Adipocyte (in vitro differentiated cells): ENCODE results near the gene NFATC1.
A peak's percentile ranks its signal among the peaks of the same experiment; 100 is the strongest.

Experiments
- DNase-seq: peaks from one replicate; pipeline ENCODE4 v3.0.0-alpha.2; 2015; ENCODE audit warnings: low read depth
- H3K27me3 ChIP-seq: replicated peaks from 2 replicates; pipeline ENCODE4 v1.7.0; 2013; ENCODE audit warnings: mild to moderate bottlenecking, low read length, moderate library complexity; ENCODE audit not compliant: control insufficient read depth, insufficient read depth
- H3K36me3 ChIP-seq: 2 replicates; pipeline ENCODE4 v1.7.0; 2013; ENCODE audit warnings: low read length, mild to moderate bottlenecking, moderate library complexity; ENCODE audit not compliant: control insufficient read depth, insufficient read depth, severe bottlenecking
- H3K4me1 ChIP-seq: 2 replicates; pipeline ENCODE4 v1.7.0; 2013; ENCODE audit warnings: mild to moderate bottlenecking, low read length, moderate library complexity; ENCODE audit not compliant: control insufficient read depth, insufficient read depth
- H3K4me3 ChIP-seq: 2 replicates; pipeline ENCODE4 v1.7.0; 2013; ENCODE audit warnings: mild to moderate bottlenecking, low read length, moderate library complexity
- H3K9ac ChIP-seq: 2 replicates; pipeline ENCODE4 v1.7.0; 2013; ENCODE audit warnings: mild to moderate bottlenecking, low read length, moderate library complexity
- H3K9me3 ChIP-seq: 2 replicates; pipeline ENCODE4 v1.7.0; 2013; ENCODE audit warnings: mild to moderate bottlenecking, low read length, moderate library complexity; ENCODE audit not compliant: control insufficient read depth

NFATC1 gene

GRCh38 chr18:79571211-79572092, 175.7 kb downstream of the NFATC1 start:
- Histone ChIP-seq H3K9me3 (peaks cover 24% of the 10 kb centered on the region), H3K27me3 (no peaks in the 10 kb centered on the region), H3K36me3 (no peaks in the 10 kb centered on the region), H3K4me3 (no peak overlapping the region), H3K9ac (no peak overlapping the region), H3K4me1 (peaks cover 8% of the 10 kb centered on the region)
- no peak for DNase-seq

GRCh38 chr18:79572093-79572780, 176.5 kb downstream of the NFATC1 start:
- H3K9me3 ChIP-seq = peaks cover 24% of the 10 kb centered on the region
- H3K27me3 ChIP-seq = peaks cover 6% of the 10 kb centered on the region
- no peak overlapping the region for H3K4me3 ChIP-seq
- H3K36me3 ChIP-seq = no peaks in the 10 kb centered on the region
- DNase-seq = no peak
- H3K4me1 ChIP-seq = peaks cover 8% of the 10 kb centered on the region
- no peak overlapping the region for H3K9ac ChIP-seq

DNA sequence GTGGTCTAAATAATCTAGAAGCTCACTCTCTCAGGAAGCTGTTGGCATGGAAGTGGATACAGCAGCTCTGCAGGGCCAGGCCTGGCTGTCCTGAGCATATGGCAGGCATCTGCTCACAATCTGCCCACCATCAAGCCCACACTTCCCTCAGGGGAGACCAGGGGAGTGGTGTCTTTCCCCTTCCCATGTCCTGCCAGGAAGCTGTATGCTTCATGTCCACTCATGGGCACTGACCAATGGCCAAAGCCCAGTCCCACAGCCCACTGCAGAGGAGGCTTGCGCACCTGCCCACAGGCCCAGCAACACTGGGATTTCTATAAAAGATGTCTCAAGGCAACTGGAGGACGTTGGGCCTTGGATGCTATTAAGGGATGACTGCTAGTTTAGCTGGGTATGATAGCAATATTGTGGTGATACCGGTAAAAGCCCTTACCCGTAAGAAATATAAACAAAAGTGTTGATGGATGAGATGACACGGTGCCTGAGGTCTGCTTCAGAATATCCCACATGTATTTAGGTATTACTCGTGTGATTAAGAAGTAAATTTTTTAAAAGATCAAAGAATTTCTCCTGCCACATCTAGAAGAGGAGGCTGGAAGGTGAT, 177.2 kb downstream of the NFATC1 start:
- Histone ChIP-seq H3K9ac (no peak overlapping the region), H3K4me1 (peaks cover 3% of the 10 kb centered on the region), H3K27me3 (peaks cover 12% of the 10 kb centered on the region), H3K36me3 (no peaks in the 10 kb centered on the region), H3K4me3 (no peak overlapping the region), H3K9me3 (peaks cover 24% of the 10 kb centered on the region)
- DNase-seq = no peak

DNA sequence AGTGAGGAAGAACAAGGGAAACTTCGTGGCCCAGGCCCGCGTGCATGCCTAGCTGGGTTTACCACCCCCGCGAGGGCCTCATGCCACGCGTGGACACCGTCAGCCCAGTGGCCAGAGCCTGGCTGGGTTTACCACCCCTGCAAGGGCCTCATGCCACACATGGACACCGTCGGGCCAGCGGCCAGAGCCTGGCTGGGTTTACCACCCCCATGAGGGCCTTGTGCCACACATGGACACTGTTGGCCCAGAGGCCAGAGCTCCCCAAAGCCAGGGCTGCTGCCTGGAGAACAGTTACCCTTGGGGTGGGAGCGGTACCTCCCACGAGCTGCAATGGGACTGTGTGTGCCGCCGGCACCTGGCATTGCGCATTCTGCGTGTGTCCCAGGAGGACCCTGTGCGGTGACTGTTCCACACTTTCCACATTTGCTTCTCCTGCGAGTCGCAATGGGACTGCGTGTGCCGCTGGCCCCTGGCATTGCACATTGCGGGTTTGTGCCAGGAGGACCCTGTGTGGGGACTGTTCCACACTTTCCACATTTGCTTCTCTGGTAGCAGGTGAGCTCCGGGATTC, 178.3 kb downstream of the NFATC1 start:
- no peak overlapping the region for H3K9ac ChIP-seq
- peaks cover 24% of the 10 kb centered on the region for H3K9me3 ChIP-seq
- no peaks in the 10 kb centered on the region for H3K4me1 ChIP-seq
- H3K27me3 ChIP-seq = peaks cover 22% of the 10 kb centered on the region
- no peaks in the 10 kb centered on the region for H3K36me3 ChIP-seq
- DNase-seq = no peak
- no peak overlapping the region for H3K4me3 ChIP-seq

DNA sequence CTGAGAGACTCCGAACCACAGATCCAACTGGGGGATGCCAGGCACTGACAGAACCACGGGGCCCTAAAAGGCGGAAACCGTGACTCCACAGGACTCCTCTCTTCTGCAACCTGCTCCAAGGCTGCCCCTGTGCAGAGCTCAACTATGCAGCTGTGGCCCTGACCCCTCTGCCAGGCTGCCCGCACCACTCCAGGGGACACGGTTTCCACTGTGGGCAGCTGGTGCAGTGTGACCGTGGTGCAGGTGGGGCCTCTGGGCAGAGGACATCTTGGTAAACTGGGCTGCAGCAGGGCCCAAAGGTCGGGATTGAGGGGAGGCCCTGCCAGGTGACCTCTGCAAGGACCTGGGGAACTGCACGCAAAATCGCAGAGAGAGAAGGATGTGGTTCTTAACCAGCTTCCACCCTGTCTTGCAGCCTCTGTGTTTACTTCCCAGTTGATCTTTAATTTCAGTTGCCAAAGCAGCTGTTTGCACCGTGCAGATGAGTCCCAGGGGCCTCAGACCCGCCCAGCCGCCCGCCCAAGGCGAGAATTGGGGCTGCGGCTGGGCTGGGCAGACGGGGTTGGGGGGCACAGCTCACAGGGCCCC, 179.3 kb downstream of the NFATC1 start:
- no peaks in the 10 kb centered on the region for H3K36me3 ChIP-seq
- peaks cover 22% of the 10 kb centered on the region for H3K27me3 ChIP-seq
- no peaks in the 10 kb centered on the region for H3K4me1 ChIP-seq
- H3K4me3 ChIP-seq = no peak overlapping the region
- DNase-seq = no peak
- peaks cover 24% of the 10 kb centered on the region for H3K9me3 ChIP-seq
- H3K9ac ChIP-seq = no peak overlapping the region

DNA sequence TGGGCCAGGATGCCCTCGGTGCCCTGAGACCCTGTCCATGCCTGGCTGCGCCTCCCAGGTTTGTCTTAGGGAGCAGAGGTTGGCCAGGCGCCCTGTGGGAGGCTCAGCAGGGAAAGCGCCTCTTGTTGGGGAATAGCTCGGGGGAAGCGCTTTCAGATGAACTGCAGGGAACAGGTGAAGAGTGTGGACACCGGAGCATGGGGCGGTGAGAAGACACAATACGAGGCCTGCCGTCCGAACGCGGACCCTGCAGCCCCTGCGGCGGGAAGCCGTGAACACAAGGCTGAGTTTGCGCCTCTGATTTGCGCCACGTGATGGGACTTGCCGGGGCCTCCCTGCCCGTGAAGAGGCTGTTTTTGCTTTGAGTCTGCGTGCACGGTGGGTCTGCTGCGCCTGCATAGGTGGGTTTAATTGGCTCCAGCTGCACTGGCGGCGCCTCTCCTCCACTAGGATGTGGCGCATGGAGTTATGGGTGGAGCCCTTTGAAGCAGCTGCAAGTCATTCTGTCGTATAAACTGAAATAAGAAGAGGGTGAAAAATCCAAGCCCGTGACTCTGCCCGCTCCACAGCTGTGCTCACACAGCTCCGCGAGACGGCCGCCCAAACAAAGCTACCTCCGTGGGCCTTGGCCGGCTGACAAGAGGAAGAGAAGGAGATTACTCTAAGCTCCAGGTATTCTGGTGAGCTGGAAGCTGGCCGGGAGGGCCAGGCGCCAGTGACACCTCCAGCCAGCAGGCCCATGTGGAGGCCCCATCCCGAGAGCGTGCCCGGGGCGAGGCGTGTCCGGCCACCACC, 180.4 kb downstream of the NFATC1 start:
- H3K4me3 ChIP-seq = no peak overlapping the region
- peaks cover 24% of the 10 kb centered on the region for H3K9me3 ChIP-seq
- peak; percentile 70 for DNase-seq
- H3K36me3 ChIP-seq = no peaks in the 10 kb centered on the region
- no peak overlapping the region for H3K9ac ChIP-seq
- peaks cover 22% of the 10 kb centered on the region for H3K27me3 ChIP-seq
- no peaks in the 10 kb centered on the region for H3K4me1 ChIP-seq

DNA sequence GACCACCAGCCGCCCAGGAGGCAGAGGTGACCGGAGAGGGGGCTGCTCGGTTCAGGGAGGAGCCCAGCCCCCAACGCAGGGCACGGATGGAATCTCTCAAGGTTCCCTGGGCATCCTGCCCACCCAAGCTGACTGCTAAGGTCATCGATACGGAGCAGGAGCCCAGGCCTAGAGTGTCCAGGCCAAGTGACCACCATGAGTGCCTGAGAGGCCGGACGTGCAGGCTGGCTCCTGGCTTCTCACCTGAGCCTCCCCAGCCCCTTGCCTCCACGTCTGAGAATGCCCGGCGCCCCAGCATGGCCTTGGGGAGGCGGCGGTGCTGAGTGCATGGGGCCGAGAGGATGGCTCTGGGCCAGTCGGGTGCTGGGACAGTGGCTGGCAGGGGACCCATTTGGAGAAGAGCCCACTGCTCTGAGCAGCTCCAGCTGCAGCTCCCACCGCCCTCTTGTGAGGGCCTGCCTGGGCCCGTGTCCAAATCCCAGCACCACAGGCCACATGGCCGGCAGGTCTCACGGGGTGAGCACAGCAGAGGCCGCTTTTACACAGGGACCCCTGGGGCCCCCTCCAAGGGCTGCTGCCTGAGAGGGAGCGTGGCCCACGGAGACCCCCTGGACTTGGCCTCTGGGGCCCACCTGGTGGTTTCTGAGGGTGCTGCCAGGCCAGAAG, 181.1 kb downstream of the NFATC1 start:
- Histone ChIP-seq H3K9ac (no peak overlapping the region), H3K4me1 (no peaks in the 10 kb centered on the region), H3K4me3 (no peak overlapping the region), H3K36me3 (no peaks in the 10 kb centered on the region), H3K9me3 (peaks cover 24% of the 10 kb centered on the region), H3K27me3 (peaks cover 22% of the 10 kb centered on the region)
- no peak for DNase-seq

- Histone ChIP-seq H3K9me3 (peaks cover 16% of the 10 kb centered on the region), H3K36me3 (no peaks in the 10 kb centered on the region), H3K9ac (no peak overlapping the region), H3K4me3 (no peak overlapping the region), H3K27me3 (peaks cover 22% of the 10 kb centered on the region), H3K4me1 (no peaks in the 10 kb centered on the region)
- DNase-seq = no peak
Observed at GRCh38 chr18:79577451-79578395, 182.0 kb downstream of the NFATC1 start.

DNA sequence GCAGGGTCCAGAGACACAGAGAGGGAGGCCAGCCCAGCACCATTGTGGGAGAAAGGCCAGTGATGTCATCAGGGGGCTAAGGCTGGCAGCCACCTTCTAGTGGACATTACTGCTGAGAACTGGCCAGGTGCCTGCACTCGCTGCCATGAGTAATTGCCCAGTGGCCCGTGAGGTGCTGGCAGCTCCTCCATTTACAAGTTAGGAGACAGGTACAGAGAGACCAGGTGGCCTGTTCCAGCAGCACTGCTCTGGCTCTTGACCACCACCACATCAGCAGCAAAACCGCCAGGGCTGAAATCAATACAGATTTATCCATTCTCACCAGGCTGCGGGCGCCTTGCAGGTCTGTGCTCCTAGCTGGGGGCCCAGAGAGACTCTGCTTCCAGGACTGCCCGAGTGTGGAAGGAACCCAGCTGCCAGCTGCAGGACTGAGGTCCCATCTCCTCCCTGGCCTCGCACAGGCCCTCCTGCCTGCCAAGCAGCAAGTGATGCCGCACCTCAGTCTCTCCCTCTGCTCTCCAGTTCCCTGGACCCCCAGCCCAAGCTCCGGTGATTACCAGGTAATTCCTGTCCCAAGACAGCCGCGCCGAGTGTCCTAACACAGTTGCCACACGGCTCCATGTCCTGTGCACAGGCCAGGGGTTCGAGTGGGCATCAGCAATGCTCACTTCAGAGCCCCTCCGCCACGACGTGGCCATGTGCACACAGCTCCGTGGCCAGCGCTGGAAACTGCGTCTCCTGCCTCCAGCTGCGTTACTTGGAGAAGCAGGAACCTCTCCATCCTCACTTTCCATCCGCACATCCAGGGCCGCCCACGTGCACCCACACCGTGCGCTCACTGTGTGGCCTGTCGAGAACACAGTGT, 182.9 kb downstream of the NFATC1 start:
- Histone ChIP-seq H3K27me3 (peaks cover 22% of the 10 kb centered on the region), H3K9ac (no peak overlapping the region), H3K4me3 (no peak overlapping the region), H3K4me1 (no peaks in the 10 kb centered on the region), H3K36me3 (no peaks in the 10 kb centered on the region), H3K9me3 (peaks cover 7% of the 10 kb centered on the region)
- no peak for DNase-seq
